CD4-positive, alpha-beta T cell (primary cell): ENCODE measurements around the gene NDUFB3. TPM values are rescaled to one million over a fixed set of nuclear protein-coding genes. Genes with fewer than 3 reads are reported as not detected.
A peak's percentile ranks its signal among the peaks of the same experiment; 100 is the strongest.

Experiments
- ATAC-seq: fragments of 200-7000 bp; cut with Tn5 transposase; one replicate; pipeline ENCODE4 v1.10.0; 2022; ENCODE audit warnings: mild to moderate bottlenecking; ENCODE audit not compliant: poor library complexity
- CTCF ChIA-PET: fragments of 350-600 bp; sonication (Branson Sonifier 250); formaldehyde crosslinking; loops from one replicate; lab custom pipeline; 2021; ENCODE audit warnings: antibody characterized with exemption, inconsistent platforms; lab: Charles Lee
- POLR2A ChIA-PET: fragments of 350-600 bp; sonication (Branson Sonifier 250); formaldehyde crosslinking; loops from one replicate; lab custom pipeline; 2021; ENCODE audit warnings: antibody characterized with exemption, inconsistent platforms; lab: Charles Lee
- DNase-seq, 14 experiments: peaks; one replicate each; pipeline ENCODE4 v3.0.0-alpha.2; 2013 to 2020; ENCODE audit warnings: mixed read lengths in 2 of 14
- H3K27ac ChIP-seq, 2 donors: one replicate each; pipeline versions ENCODE4 v1.5.1 to v1.7.0; 2013; ENCODE audit warnings: low read length in 2 of 2, low read depth in 1 of 2, mild to moderate bottlenecking in 1 of 2
- H3K27me3 ChIP-seq, 2 experiments: 1 replicate in 1 of 2; 2 replicates in 1 of 2; pipeline versions ENCODE4 v1.6.1 to v1.7.0; 2013; ENCODE audit warnings: low read length in 2 of 2, control low read depth in 1 of 2, mild to moderate bottlenecking in 1 of 2, moderate library complexity in 1 of 2; ENCODE audit not compliant: insufficient read depth in 2 of 2, control insufficient read depth in 1 of 2
- H3K36me3 ChIP-seq: one replicate; pipeline ENCODE4 v1.6.1; 2013; ENCODE audit warnings: low read length, control low read depth; ENCODE audit not compliant: insufficient read depth
- H3K4me1 ChIP-seq: one replicate; pipeline ENCODE4 v1.6.1; 2013; ENCODE audit warnings: low read length, control low read depth; ENCODE audit not compliant: insufficient read depth
- H3K4me3 ChIP-seq: one replicate; pipeline ENCODE4 v1.5.1; 2013; ENCODE audit warnings: mild to moderate bottlenecking, low read length, moderate library complexity
- H3K9me3 ChIP-seq, 2 experiments: 1 replicate in 1 of 2; 2 replicates in 1 of 2; pipeline versions ENCODE4 v1.6.1 to v1.7.0; 2013; ENCODE audit warnings: low read length in 2 of 2, mild to moderate bottlenecking in 2 of 2, control low read depth in 1 of 2, moderate library complexity in 1 of 2; ENCODE audit not compliant: control insufficient read depth in 1 of 2, insufficient read depth in 1 of 2
- H3K27ac Mint-ChIP-seq: one replicate; pipeline ENCODE4 v1.8.0; 2020; ENCODE audit warnings: mixed read lengths
- H3K27me3 Mint-ChIP-seq: one replicate; pipeline ENCODE4 v1.8.0; 2021; ENCODE audit warnings: mixed read lengths
- H3K36me3 Mint-ChIP-seq: one replicate; pipeline ENCODE4 v1.8.0; 2021; ENCODE audit warnings: low read depth, mixed read lengths
- H3K4me1 Mint-ChIP-seq: one replicate; pipeline ENCODE4 v1.8.0; 2021; ENCODE audit warnings: low read depth, mixed read lengths
- H3K4me3 Mint-ChIP-seq: one replicate; pipeline ENCODE4 v1.8.0; 2020; ENCODE audit warnings: mild to moderate bottlenecking, mixed read lengths
- H3K9me3 Mint-ChIP-seq: one replicate; pipeline ENCODE4 v1.8.0; 2020; ENCODE audit warnings: mixed read lengths
- CTCF ChIP-seq: fragments of 200-600 bp; IDR thresholded peaks from one replicate; pipeline ENCODE4 v1.8.0; 2022; ENCODE audit warnings: antibody characterized with exemption, mild to moderate bottlenecking
- intact Hi-C, 2 experiments: fragments of 100-400 bp; cut with DNase I in 1 of 2; cut with micrococcal nuclease in 1 of 2; formaldehyde crosslinking; loops; one replicate each; pipeline versions ENCODE4 v1.15.1 to v1.9.0; 2023 to 2025; cut with DNase I, micrococcal nuclease
- total RNA-seq, 174 experiments: library from RNA in 2 of 174; stranded (reverse) in 2 of 174; gene quantifications; one replicate each; pipeline ENCODE4 v1.2.3 and lab custom pipeline; 2021 to 2026

Gene NDUFB3
- total RNA-seq, 2 experiments from 2014 or later: 10.1 to 13.6 TPM

GRCh38 chr2:201114350-201114749 lies 42.5 kb downstream of the NDUFB3 start:
- intact Hi-C loops: no loop called here
- H3K36me3 Mint-ChIP-seq: peaks cover 37% of the 10 kb centered on the region
- peak overlapping the region; percentile 88 for H3K4me3 Mint-ChIP-seq
- Histone ChIP-seq H3K4me1 (peaks cover 30% of the 10 kb centered on the region), H3K4me3 (no peak overlapping the region), H3K27ac (no peak overlapping the region), H3K27me3 (no peaks in the 10 kb centered on the region), H3K9me3 (peaks cover 0 to 6% of the 10 kb centered on the region in 2 experiments), H3K36me3 (no peaks in the 10 kb centered on the region)
- POLR2A ChIA-PET: interaction anchor here (0.6 to 5.8 kb wide), 6 partner anchors 44 to 401 kb away, joined by 3 to 103 read pairs (median 4); partner anchors contain the start of genes CLK1, HYCC2 and NDUFB3
- no peaks in the 10 kb centered on the region for H3K27me3 Mint-ChIP-seq
- H3K4me1 Mint-ChIP-seq: peaks cover 44% of the 10 kb centered on the region
- H3K27ac Mint-ChIP-seq: peak overlapping the region; percentile 93
- ATAC-seq (no peak), DNase-seq (no peak)
- H3K9me3 Mint-ChIP-seq: no peaks in the 10 kb centered on the region
- TF ChIP-seq CTCF: no peak
- CTCF ChIA-PET: interaction anchor here (1.1 to 6.0 kb wide), 6 partner anchors 12 to 213 kb away, joined by 3 to 57 read pairs (median 4); no protein-coding TSS in a partner anchor

- Mint-ChIP-seq H3K27ac (peak overlapping the region; percentile 93), H3K4me1 (peaks cover 44% of the 10 kb centered on the region), H3K27me3 (no peaks in the 10 kb centered on the region), H3K4me3 (peak overlapping the region; percentile 88), H3K36me3 (peaks cover 40% of the 10 kb centered on the region), H3K9me3 (no peaks in the 10 kb centered on the region)
- no peaks in the 10 kb centered on the region for H3K27me3 ChIP-seq
- H3K27ac ChIP-seq: peak overlapping the region in 1 of 2 donors; percentile 91
- CTCF ChIA-PET: interaction anchor here (0.9 to 6.0 kb wide), 8 partner anchors 12 to 213 kb away, joined by 3 to 57 read pairs (median 4); partner anchors contain the start of gene CASP10
- peaks cover 30% of the 10 kb centered on the region for H3K4me1 ChIP-seq
- POLR2A ChIA-PET: interaction anchor here (0.5 to 5.8 kb wide), 13 partner anchors 11 to 605 kb away, joined by 3 to 103 read pairs (median 4); partner anchors contain the start of genes CASP10, CLK1, HYCC2 and KCTD18
- no peak overlapping the region for H3K4me3 ChIP-seq
- H3K9me3 ChIP-seq: peaks cover 0 to 6% of the 10 kb centered on the region in 2 experiments
- H3K36me3 ChIP-seq: no peaks in the 10 kb centered on the region
- TF ChIP-seq CTCF: no peak
- intact Hi-C loops: loop anchor here (5.0 kb wide), 3 partner anchors 62 to 403 kb away; no protein-coding TSS in a partner anchor
- ATAC-seq (no peak), DNase-seq (no peak)
Observed at GRCh38 chr2:201114846-201115245, 43.0 kb downstream of the NDUFB3 start.

GRCh38 chr2:201116115-201116958 lies 44.5 kb downstream of the NDUFB3 start, which contains the start of gene CFLAR:
TSS of gene CFLAR (plus strand) at chr2:201116164. CDS start at chr2:201129866, 13,702 bp downstream.
- no peaks in the 10 kb centered on the region for H3K27me3 Mint-ChIP-seq
- peaks cover 32% of the 10 kb centered on the region for H3K4me1 ChIP-seq
- peaks cover 0 to 6% of the 10 kb centered on the region in 2 experiments for H3K9me3 ChIP-seq
- ChIA-PET POLR2A (interaction anchor here (0.6 to 5.8 kb wide), 37 partner anchors 8 to 1519 kb away, joined by 3 to 103 read pairs (median 9); partner anchors contain the start of genes BZW1, CASP10, CLK1 and HYCC2), CTCF (interaction anchor here (0.9 to 6.0 kb wide), 9 partner anchors 29 to 333 kb away, joined by 3 to 57 read pairs (median 4); partner anchors contain the start of gene CASP10)
- peak within 1 kb of the TSS; percentile 84 for H3K4me3 ChIP-seq
- intact Hi-C loops: loop anchor here (1.0 to 5.0 kb wide), 4 partner anchors 45 to 404 kb away; partner anchors contain the start of gene HYCC2 (in 1 of the 2)
- H3K27ac ChIP-seq: peak within 1 kb of the TSS; percentile 91 to 98
- no peaks in the 10 kb centered on the region for H3K36me3 ChIP-seq
- H3K4me1 Mint-ChIP-seq: peaks cover 54% of the 10 kb centered on the region
- H3K36me3 Mint-ChIP-seq: peaks cover 46% of the 10 kb centered on the region
- peak within 1 kb of the TSS; percentile 93 for H3K27ac Mint-ChIP-seq
- peak; percentile 57 to 89 (median 79) for DNase-seq
- TF ChIP-seq CTCF: no peak
- peak; percentile 49 for ATAC-seq
- no peaks in the 10 kb centered on the region for H3K27me3 ChIP-seq
- H3K4me3 Mint-ChIP-seq: peak within 1 kb of the TSS; percentile 88
- H3K9me3 Mint-ChIP-seq: no peaks in the 10 kb centered on the region
